ENCODE measurements around the gene SLC35D2.

GRCh38 chr9:96340707-96341106, 42.8 kb downstream of the SLC35D2 start:
- TF ChIP-seq, protein P1, sequence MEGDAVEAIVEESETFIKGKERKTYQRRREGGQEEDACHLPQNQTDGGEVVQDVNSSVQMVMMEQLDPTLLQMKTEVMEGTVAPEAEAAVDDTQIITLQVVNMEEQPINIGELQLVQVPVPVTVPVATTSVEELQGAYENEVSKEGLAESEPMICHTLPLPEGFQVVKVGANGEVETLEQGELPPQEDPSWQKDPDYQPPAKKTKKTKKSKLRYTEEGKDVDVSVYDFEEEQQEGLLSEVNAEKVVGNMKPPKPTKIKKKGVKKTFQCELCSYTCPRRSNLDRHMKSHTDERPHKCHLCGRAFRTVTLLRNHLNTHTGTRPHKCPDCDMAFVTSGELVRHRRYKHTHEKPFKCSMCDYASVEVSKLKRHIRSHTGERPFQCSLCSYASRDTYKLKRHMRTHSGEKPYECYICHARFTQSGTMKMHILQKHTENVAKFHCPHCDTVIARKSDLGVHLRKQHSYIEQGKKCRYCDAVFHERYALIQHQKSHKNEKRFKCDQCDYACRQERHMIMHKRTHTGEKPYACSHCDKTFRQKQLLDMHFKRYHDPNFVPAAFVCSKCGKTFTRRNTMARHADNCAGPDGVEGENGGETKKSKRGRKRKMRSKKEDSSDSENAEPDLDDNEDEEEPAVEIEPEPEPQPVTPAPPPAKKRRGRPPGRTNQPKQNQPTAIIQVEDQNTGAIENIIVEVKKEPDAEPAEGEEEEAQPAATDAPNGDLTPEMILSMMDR (IDR thresholded peaks at IDR 0.05), result no peak
- TF ChIP-seq EP300 (IDR thresholded peaks at IDR 0.05) (no peak), POLR2AphosphoS5 (IDR thresholded peaks at IDR 0.05) (no peak)
